ENCODE data around the gene MRPL18. TPM values are rescaled to one million over a fixed set of nuclear protein-coding genes. Genes with fewer than 3 reads are reported as not detected.

MRPL18 gene
- polyA plus RNA-seq, 3 donors: 28.5 to 88.2 (median 74.1) TPM

DNA sequence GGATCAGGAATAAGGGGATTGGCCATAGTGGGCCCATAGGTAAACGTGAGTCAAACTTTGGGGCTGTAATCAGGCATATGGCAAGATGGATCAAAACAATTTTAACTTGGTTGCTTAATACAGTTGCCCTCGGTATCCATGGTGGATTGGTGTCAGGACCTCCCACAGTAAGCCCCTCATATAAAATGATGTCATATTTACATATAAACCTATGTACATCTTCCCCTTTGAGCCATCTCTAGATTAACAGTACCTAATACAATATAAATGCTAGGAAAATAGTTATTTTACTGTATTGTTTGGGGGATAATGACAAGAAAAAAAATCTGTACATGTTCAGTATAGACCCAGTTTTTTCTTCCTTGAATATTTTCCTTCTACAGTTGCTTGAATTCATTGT, 35.9 kb upstream of the MRPL18 start:
- Histone ChIP-seq H3K4me1 (ENCODE audit: control insufficient read depth in 1 of 2, insufficient read depth in 2 of 2, low read length in 2 of 2) (no peaks in the 10 kb centered on the region), H3K79me2 (ENCODE audit: insufficient read depth, low read length) (peaks cover 39% of the 10 kb centered on the region), H4K20me1 (ENCODE audit: insufficient read depth, low read length) (peaks cover 68% of the 10 kb centered on the region), H3K9ac (ENCODE audit: insufficient read depth, low read length, poor library complexity, severe bottlenecking) (no peak overlapping the region), H3K9me3 (replicated peaks in 1 of 2; ENCODE audit: control insufficient read depth in 1 of 2, insufficient read depth in 1 of 2, low read length in 2 of 2) (no peaks in the 10 kb centered on the region), H3K36me3 (replicated peaks in 1 of 2; ENCODE audit: control insufficient read depth in 1 of 2, insufficient read depth in 2 of 2, low read length in 2 of 2) (peaks cover 82 to 95% of the 10 kb centered on the region in 2 donors), H3K27ac (ENCODE audit: low read depth in 1 of 2, low read length in 2 of 2) (no peak overlapping the region), H3K4me2 (replicated peaks; ENCODE audit: extremely low read depth, low read length, poor library complexity, severe bottlenecking) (no peak overlapping the region), H2AFZ (ENCODE audit: insufficient read depth, low read depth, low read length, poor library complexity, severe bottlenecking) (no peak overlapping the region), H3K4me3 (replicated peaks in 1 of 3; ENCODE audit: low read depth in 2 of 3, low read length in 3 of 3) (no peak overlapping the region), H3K27me3 (ENCODE audit: control insufficient read depth in 2 of 2, insufficient read depth in 2 of 2, low read length in 2 of 2) (no peaks in the 10 kb centered on the region)
- H3K9me3 Mint-ChIP-seq: no peaks in the 10 kb centered on the region
- H3K27me3 Mint-ChIP-seq (ENCODE audit: low read depth in 3 of 3): no peaks in the 10 kb centered on the region
- TF ChIP-seq, protein P1, sequence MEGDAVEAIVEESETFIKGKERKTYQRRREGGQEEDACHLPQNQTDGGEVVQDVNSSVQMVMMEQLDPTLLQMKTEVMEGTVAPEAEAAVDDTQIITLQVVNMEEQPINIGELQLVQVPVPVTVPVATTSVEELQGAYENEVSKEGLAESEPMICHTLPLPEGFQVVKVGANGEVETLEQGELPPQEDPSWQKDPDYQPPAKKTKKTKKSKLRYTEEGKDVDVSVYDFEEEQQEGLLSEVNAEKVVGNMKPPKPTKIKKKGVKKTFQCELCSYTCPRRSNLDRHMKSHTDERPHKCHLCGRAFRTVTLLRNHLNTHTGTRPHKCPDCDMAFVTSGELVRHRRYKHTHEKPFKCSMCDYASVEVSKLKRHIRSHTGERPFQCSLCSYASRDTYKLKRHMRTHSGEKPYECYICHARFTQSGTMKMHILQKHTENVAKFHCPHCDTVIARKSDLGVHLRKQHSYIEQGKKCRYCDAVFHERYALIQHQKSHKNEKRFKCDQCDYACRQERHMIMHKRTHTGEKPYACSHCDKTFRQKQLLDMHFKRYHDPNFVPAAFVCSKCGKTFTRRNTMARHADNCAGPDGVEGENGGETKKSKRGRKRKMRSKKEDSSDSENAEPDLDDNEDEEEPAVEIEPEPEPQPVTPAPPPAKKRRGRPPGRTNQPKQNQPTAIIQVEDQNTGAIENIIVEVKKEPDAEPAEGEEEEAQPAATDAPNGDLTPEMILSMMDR (IDR thresholded peaks at IDR 0.05): no peak
- no peaks in the 10 kb centered on the region for H3K4me1 Mint-ChIP-seq
- no peak overlapping the region for H3K27ac Mint-ChIP-seq
- peaks cover 76 to 86% of the 10 kb centered on the region in 2 donors for H3K36me3 Mint-ChIP-seq
- DNase-seq: no peak
- WGBS (ENCODE audit: insufficient coverage): 89% methylated on average over 1 of the region's 2 CpGs
- intact Hi-C loops (cut with micrococcal nuclease): loop anchor here in 1 of 2 donors (5.0 kb wide), 1 partner anchor 33 kb away; the partner anchor contains the start of gene TCP1
- H3K4me3 Mint-ChIP-seq: no peak overlapping the region

DNA sequence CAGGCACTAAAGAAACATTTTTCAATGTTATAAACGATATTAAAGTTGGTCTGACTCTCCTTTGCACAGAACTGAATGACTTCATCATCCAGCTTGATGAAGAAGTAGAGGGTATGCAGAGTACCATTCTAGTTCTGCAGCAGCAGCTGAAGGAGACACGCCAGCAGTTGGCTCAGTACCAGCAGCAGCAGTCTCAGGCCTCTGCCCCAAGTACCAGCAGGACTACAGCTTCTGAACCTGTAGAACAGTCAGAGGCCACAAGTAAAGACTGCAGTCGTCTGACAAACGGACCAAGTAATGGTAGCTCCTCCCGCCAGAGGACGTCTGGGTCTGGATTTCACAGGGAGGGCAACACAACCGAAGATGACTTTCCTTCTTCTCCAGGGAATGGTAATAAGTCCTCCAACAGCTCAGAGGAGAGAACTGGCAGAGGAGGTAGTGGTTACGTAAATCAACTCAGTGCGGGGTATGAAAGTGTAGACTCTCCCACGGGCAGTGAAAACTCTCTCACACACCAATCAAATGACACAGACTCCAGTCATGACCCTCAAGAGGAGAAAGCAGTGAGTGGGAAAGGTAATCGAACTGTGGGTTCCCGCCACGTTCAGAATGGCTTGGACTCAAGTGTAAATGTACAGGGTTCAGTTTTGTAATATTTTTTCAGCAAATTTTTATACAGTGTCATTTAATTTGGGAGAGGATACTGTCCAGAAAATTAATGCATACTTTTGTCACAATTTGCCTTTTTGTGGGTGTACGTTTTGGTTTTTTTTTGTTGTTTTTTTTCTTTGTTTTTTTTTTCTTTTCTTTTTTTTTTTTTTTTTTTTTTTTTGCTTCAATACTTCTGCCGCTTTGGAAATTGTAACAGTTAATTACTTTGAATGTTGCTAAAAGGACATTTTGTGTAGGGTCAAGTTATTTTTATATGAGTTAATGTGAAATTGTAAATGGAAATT, 35.0 kb upstream of the MRPL18 start:
- no peak overlapping the region for H3K4me3 Mint-ChIP-seq
- H3K27ac Mint-ChIP-seq: peak overlapping the region in 4 of 7 donors; percentile 1 to 67 (median 20)

More for the DNA sequence above, 35.0 kb upstream of the MRPL18 start:
- TF ChIP-seq, protein P1 (IDR thresholded peaks at IDR 0.05): no peak
- WGBS (ENCODE audit: insufficient coverage): 86% methylated on average over 2 of the region's 15 CpGs
- no peaks in the 10 kb centered on the region for H3K9me3 ChIP-seq (replicated peaks in 1 of 2; ENCODE audit: control insufficient read depth in 1 of 2, insufficient read depth in 1 of 2, low read length in 2 of 2)
- DNase-seq: no peak
- no peaks in the 10 kb centered on the region for H3K27me3 ChIP-seq (ENCODE audit: control insufficient read depth in 2 of 2, insufficient read depth in 2 of 2, low read length in 2 of 2)
- Mint-ChIP-seq H3K36me3 (peaks cover 68 to 78% of the 10 kb centered on the region in 2 donors), H3K27me3 (ENCODE audit: low read depth in 3 of 3) (no peaks in the 10 kb centered on the region), H3K9me3 (no peaks in the 10 kb centered on the region), H3K4me1 (peaks cover 6% of the 10 kb centered on the region)
- no peak overlapping the region for H2AFZ ChIP-seq (ENCODE audit: insufficient read depth, low read depth, low read length, poor library complexity, severe bottlenecking)
- intact Hi-C loops (cut with micrococcal nuclease): loop anchor here in 1 of 2 donors (5.0 kb wide), 1 partner anchor 32 kb away; the partner anchor contains the start of gene TCP1
- peaks cover 2 to 6% of the 10 kb centered on the region in 2 donors for H3K4me1 ChIP-seq (ENCODE audit: control insufficient read depth in 1 of 2, insufficient read depth in 2 of 2, low read length in 2 of 2)
- H3K79me2 ChIP-seq (ENCODE audit: insufficient read depth, low read length): peaks cover 35% of the 10 kb centered on the region
- H3K36me3 ChIP-seq (replicated peaks in 1 of 2; ENCODE audit: control insufficient read depth in 1 of 2, insufficient read depth in 2 of 2, low read length in 2 of 2): peaks cover 75 to 87% of the 10 kb centered on the region in 2 donors
- no peak overlapping the region for H3K9ac ChIP-seq (ENCODE audit: insufficient read depth, low read length, poor library complexity, severe bottlenecking)
- H3K4me3 ChIP-seq (replicated peaks in 1 of 3; ENCODE audit: low read depth in 2 of 3, low read length in 3 of 3): no peak overlapping the region
- peak overlapping the region in 1 of 2 donors; percentile 15 for H3K27ac ChIP-seq (ENCODE audit: low read depth in 1 of 2, low read length in 2 of 2)
- H4K20me1 ChIP-seq (ENCODE audit: insufficient read depth, low read length): peaks cover 64% of the 10 kb centered on the region
- H3K4me2 ChIP-seq (replicated peaks; ENCODE audit: extremely low read depth, low read length, poor library complexity, severe bottlenecking): no peak overlapping the region

All from CD14-positive monocyte (primary cell).